Uterus (tissue), 2 donors: ENCODE measurements around the gene STING1.

Experiments
- CTCF ChIP-seq, 4 experiments: fragments of 200-600 bp in 2 of 4; fragments of 450-650 bp in 2 of 4; sonication (generic) in 2 of 4; IDR thresholded peaks; one replicate each; pipeline ENCODE4 v1.5.1; 2016 to 2019; ENCODE audit warnings: antibody characterized with exemption in 4 of 4, mild to moderate bottlenecking in 2 of 4, moderate library complexity in 1 of 4
- POLR2A ChIP-seq, 2 donors: fragments of 450-650 bp; IDR thresholded peaks; one replicate each; pipeline ENCODE4 v1.6.1; 2016; ENCODE audit warnings: antibody characterized with exemption in 2 of 2, mild to moderate bottlenecking in 1 of 2, moderate library complexity in 1 of 2

GRCh38 chr5:139462586-139463276, 19.8 kb downstream of the STING1 start, which contains the start of gene ECSCR:
- TF ChIP-seq POLR2A (IDR thresholded peaks at IDR 0.05) = no peak
- no peak for TF ChIP-seq CTCF (IDR thresholded peaks at IDR 0.05)
